MCF 10A (cell line): ENCODE data around the gene TMEM266. TPM values are rescaled to one million over a fixed set of nuclear protein-coding genes. Genes with fewer than 3 reads are reported as not detected.

ENCODE experiments used
- BruUV-seq: library from RNA; stranded (reverse); fragments of 400-500 nt; replicated peaks from 2 replicates; lab custom pipeline; 2021; lab: Mats Ljungman, UMichigan
- CTCF ChIA-PET: fragments of 300-600 bp; sonication (Branson Sonifier 250); formaldehyde crosslinking; extraction: SDS; loops from one replicate; lab custom pipeline; 2021; ENCODE audit warnings: antibody characterized with exemption, inconsistent platforms; lab: Yijun Ruan, JAX
- POLR2A ChIA-PET: fragments of 300-600, 350-650 bp; sonication (Branson Sonifier 250); formaldehyde crosslinking; extraction: SDS; loops from one replicate; lab custom pipeline; 2020; ENCODE audit warnings: antibody characterized with exemption, inconsistent platforms; lab: Yijun Ruan, JAX
- DNase-seq: peaks from one replicate; pipeline ENCODE4 v3.0.0-alpha.2; 2018; ENCODE audit not compliant: unreplicated experiment
- H3K27ac Mint-ChIP-seq: one replicate; pipeline ENCODE4 v1.8.0; 2022; ENCODE audit warnings: mild to moderate bottlenecking, low read depth, mixed read lengths; ENCODE audit not compliant: unreplicated experiment
- H3K27me3 Mint-ChIP-seq: one replicate; pipeline ENCODE4 v1.8.0; 2022; ENCODE audit warnings: mixed read lengths; ENCODE audit not compliant: insufficient read depth, unreplicated experiment
- H3K36me3 Mint-ChIP-seq: one replicate; pipeline ENCODE4 v1.8.0; 2022; ENCODE audit warnings: mild to moderate bottlenecking, moderate library complexity, mixed read lengths; ENCODE audit not compliant: insufficient read depth, unreplicated experiment
- H3K4me1 Mint-ChIP-seq: one replicate; pipeline ENCODE4 v1.8.0; 2022; ENCODE audit warnings: mixed read lengths; ENCODE audit not compliant: insufficient read depth, unreplicated experiment
- H3K4me3 Mint-ChIP-seq: one replicate; pipeline ENCODE4 v1.8.0; 2022; ENCODE audit warnings: mild to moderate bottlenecking, moderate library complexity, mixed read lengths; ENCODE audit not compliant: unreplicated experiment
- H3K9me3 Mint-ChIP-seq: one replicate; pipeline ENCODE4 v1.8.0; 2022; ENCODE audit warnings: mixed read lengths; ENCODE audit not compliant: unreplicated experiment
- intact Hi-C: fragments of 100-400 bp; cut with micrococcal nuclease; formaldehyde crosslinking; loops from 2 replicates; pipeline ENCODE4 v1.14.1; 2022
- total RNA-seq: library from RNA; stranded (reverse); gene quantifications from 2 replicates; pipeline ENCODE4 v1.2.3, GENCODE V29; 2022
- TF ChIP-seq, protein P1 (sequence below): fragments of 200-600 bp; IDR thresholded peaks from one replicate; pipeline ENCODE4 v1.8.0; 2022; ENCODE audit warnings: antibody characterized with exemption, mild to moderate bottlenecking; ENCODE audit not compliant: unreplicated experiment

TMEM266 gene
- total RNA-seq, 1 experiment from 2014 or later: not detected

GRCh38 chr15:76239786-76240185 is 180.0 kb downstream of the TMEM266 start:
- BruUV-seq: no TSS peak
- TF ChIP-seq, protein P1, sequence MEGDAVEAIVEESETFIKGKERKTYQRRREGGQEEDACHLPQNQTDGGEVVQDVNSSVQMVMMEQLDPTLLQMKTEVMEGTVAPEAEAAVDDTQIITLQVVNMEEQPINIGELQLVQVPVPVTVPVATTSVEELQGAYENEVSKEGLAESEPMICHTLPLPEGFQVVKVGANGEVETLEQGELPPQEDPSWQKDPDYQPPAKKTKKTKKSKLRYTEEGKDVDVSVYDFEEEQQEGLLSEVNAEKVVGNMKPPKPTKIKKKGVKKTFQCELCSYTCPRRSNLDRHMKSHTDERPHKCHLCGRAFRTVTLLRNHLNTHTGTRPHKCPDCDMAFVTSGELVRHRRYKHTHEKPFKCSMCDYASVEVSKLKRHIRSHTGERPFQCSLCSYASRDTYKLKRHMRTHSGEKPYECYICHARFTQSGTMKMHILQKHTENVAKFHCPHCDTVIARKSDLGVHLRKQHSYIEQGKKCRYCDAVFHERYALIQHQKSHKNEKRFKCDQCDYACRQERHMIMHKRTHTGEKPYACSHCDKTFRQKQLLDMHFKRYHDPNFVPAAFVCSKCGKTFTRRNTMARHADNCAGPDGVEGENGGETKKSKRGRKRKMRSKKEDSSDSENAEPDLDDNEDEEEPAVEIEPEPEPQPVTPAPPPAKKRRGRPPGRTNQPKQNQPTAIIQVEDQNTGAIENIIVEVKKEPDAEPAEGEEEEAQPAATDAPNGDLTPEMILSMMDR: no peak
- Mint-ChIP-seq H3K4me1 (no peaks in the 10 kb centered on the region), H3K27ac (no peak overlapping the region), H3K36me3 (peaks cover 18% of the 10 kb centered on the region), H3K27me3 (no peaks in the 10 kb centered on the region), H3K9me3 (no peaks in the 10 kb centered on the region), H3K4me3 (no peak overlapping the region)
- DNase-seq: no peak
- intact Hi-C loops: no loop called here
- ChIA-PET CTCF (interaction anchor here (0.6 to 1.5 kb wide), 4 partner anchors 14 to 933 kb away, joined by 3 to 4 read pairs (median 4); no protein-coding TSS in a partner anchor), POLR2A (no interaction called here)

DNA sequence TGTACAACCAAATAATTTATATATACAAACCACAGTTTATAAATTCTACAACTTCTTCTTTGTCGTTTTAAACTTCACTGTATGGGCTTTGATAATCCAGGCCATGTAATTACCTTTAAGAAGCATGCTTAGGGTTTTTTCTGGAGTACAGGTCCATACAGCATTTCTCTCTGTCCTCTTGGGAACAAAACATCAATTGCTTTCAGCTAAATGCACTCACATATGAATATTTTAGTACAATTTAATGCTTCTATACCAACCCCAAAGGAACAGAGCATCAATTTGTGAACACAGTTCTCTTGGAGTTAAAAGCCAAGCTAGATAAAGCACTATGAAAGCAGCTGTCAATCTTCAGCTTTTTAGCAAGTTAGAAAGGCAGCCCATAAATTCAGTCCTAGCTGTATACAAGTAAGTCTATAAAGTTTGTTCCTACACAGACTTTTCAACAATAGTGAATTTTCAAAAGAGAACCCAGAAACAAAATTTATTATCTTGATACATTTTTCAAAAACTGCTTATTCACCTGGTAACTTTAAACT is 185.4 kb downstream of the TMEM266 start:
- Mint-ChIP-seq H3K36me3 (peaks cover 33% of the 10 kb centered on the region), H3K27ac (no peak overlapping the region), H3K9me3 (no peaks in the 10 kb centered on the region), H3K4me1 (no peaks in the 10 kb centered on the region), H3K4me3 (no peak overlapping the region), H3K27me3 (no peaks in the 10 kb centered on the region)
- no TSS peak for BruUV-seq
- ChIA-PET POLR2A (interaction anchor here (0.6 kb wide), 1 partner anchor 39 kb away, joined by 4 read pairs; no protein-coding TSS in a partner anchor), CTCF (no interaction called here)
- TF ChIP-seq, protein P1: no peak
- intact Hi-C loops: no loop called here
- DNase-seq: no peak

DNA sequence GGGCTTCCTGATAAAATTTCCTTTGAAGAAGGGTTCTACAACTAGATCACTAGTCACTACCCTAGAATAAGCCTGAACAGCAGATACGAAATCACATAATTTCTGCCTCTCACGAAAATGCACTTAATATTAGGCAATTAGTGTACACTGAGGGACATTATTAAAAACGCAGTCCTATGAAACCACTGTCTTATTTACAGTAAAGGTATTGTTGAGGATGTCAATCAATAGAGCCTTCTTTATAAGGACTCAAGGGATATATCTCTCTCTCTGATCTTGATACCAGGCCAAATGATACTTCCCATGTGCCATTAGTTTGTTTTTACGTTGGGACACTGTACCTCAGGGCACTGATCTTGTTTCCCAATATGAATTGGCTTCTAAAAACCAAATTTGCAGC is 191.9 kb downstream of the TMEM266 start:
- Mint-ChIP-seq H3K9me3 (no peaks in the 10 kb centered on the region), H3K4me3 (no peak overlapping the region), H3K27ac (no peak overlapping the region), H3K36me3 (peaks cover 39% of the 10 kb centered on the region), H3K4me1 (no peaks in the 10 kb centered on the region), H3K27me3 (no peaks in the 10 kb centered on the region)
- TF ChIP-seq, protein P1: no peak
- ChIA-PET CTCF (no interaction called here), POLR2A (no interaction called here)
- intact Hi-C loops: no loop called here
- no TSS peak for BruUV-seq
- DNase-seq: no peak

DNA sequence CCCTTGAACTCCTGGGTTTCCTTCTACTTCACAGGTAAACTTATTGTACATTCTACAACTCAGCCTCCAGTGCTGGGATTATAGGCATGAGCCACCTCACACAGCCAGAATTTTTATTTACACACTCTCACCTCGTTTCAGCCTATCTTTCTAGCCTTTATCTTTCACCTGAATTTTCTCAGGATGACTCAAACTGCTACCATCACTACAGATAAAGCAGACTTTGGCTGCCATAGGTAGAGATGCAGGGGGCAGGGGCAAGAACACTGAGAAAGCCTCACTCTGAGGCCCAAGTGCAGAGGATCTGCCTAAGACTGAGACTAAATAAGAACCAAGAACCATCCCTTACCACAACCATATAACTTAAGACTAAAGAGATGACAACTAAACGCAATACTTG is 192.5 kb downstream of the TMEM266 start:
- no peaks in the 10 kb centered on the region for H3K27me3 Mint-ChIP-seq
- H3K4me3 Mint-ChIP-seq: no peak overlapping the region
- CTCF ChIA-PET: no interaction called here
- intact Hi-C loops: no loop called here
- no peak overlapping the region for H3K27ac Mint-ChIP-seq
- TF ChIP-seq, protein P1: no peak
- no peak for DNase-seq
- no TSS peak for BruUV-seq
- no peaks in the 10 kb centered on the region for H3K9me3 Mint-ChIP-seq
- no peaks in the 10 kb centered on the region for H3K4me1 Mint-ChIP-seq
- H3K36me3 Mint-ChIP-seq: peaks cover 39% of the 10 kb centered on the region
- POLR2A ChIA-PET: no interaction called here
